Chondrocyte (in vitro differentiated cells): Measurements from ENCODE around the gene PRSS2. TPM values are rescaled to one million over a fixed set of nuclear protein-coding genes. Genes with fewer than 3 reads are reported as not detected.

Experiments used
- DNase-seq: peaks from one replicate; pipeline ENCODE4 v3.0.0; 2021; ENCODE audit warnings: mixed read lengths, low spot score
- H3K27ac Mint-ChIP-seq: one replicate; pipeline ENCODE4 v1.8.0; 2021; ENCODE audit warnings: mild to moderate bottlenecking, moderate library complexity, mixed read lengths; ENCODE audit not compliant: unreplicated experiment
- H3K27me3 Mint-ChIP-seq: 2 replicates; pipeline ENCODE4 v1.8.0; 2021; ENCODE audit warnings: low read depth, mixed read lengths
- H3K36me3 Mint-ChIP-seq: 2 replicates; pipeline ENCODE4 v1.8.0; 2021; ENCODE audit warnings: low read depth, mixed read lengths
- H3K4me1 Mint-ChIP-seq: 2 replicates; pipeline ENCODE4 v1.8.0; 2021; ENCODE audit warnings: low read depth, mild to moderate bottlenecking, mixed read lengths
- H3K4me3 Mint-ChIP-seq: one replicate; pipeline ENCODE4 v1.8.0; 2021; ENCODE audit warnings: mild to moderate bottlenecking, moderate library complexity, mixed read lengths; ENCODE audit not compliant: unreplicated experiment
- H3K9me3 Mint-ChIP-seq: 2 replicates; pipeline ENCODE4 v1.8.0; 2021; ENCODE audit warnings: low read depth, mixed read lengths
- total RNA-seq: library from RNA; stranded (reverse); gene quantifications from 3 replicates; pipeline ENCODE4 v1.2.1, GENCODE V29; 2021
- TF ChIP-seq, protein P1 (sequence below): fragments of 200-600 bp; sonication (generic); IDR thresholded peaks from 2 replicates; pipeline ENCODE4 v1.5.0; 2021; ENCODE audit warnings: antibody characterized with exemption, mild to moderate bottlenecking, moderate library complexity

Gene PRSS2
- total RNA-seq, 1 donor from 2014 or later, result not detected

DNA sequence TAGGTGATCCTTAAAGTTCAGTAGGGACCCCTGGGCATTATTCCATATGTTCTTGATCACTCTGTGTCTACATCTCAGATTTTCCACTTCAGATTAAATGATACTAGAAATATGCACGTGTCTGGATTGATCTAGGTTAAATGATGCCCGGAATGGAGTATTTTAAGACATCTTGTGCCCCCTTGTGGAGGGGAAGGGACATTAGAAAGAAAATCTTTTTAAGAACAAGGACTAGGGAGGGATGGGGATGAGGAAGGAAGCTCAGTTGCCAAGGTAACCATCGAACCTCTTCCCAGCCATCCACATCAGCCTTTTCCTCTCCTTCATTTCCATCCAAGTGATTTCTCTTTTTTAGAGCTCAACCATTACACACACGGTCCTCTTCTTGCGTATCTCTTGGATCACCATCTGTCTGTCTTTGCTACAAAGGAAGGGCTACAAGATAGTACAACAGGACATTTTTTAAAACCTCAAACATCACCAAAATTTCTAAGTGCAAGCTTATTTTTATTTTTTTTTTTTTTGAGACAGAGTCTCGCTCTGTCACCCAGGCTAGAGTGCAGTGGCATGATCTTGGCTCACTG, 40.5 kb downstream of the PRSS2 start:
- no peaks in the 10 kb centered on the region for H3K4me1 Mint-ChIP-seq
- peaks cover 3% of the 10 kb centered on the region for H3K9me3 Mint-ChIP-seq
- no peaks in the 10 kb centered on the region for H3K36me3 Mint-ChIP-seq
- DNase-seq, result no peak
- H3K4me3 Mint-ChIP-seq, result no peak overlapping the region
- H3K27me3 Mint-ChIP-seq, result peaks cover 56% of the 10 kb centered on the region
- TF ChIP-seq, protein P1, sequence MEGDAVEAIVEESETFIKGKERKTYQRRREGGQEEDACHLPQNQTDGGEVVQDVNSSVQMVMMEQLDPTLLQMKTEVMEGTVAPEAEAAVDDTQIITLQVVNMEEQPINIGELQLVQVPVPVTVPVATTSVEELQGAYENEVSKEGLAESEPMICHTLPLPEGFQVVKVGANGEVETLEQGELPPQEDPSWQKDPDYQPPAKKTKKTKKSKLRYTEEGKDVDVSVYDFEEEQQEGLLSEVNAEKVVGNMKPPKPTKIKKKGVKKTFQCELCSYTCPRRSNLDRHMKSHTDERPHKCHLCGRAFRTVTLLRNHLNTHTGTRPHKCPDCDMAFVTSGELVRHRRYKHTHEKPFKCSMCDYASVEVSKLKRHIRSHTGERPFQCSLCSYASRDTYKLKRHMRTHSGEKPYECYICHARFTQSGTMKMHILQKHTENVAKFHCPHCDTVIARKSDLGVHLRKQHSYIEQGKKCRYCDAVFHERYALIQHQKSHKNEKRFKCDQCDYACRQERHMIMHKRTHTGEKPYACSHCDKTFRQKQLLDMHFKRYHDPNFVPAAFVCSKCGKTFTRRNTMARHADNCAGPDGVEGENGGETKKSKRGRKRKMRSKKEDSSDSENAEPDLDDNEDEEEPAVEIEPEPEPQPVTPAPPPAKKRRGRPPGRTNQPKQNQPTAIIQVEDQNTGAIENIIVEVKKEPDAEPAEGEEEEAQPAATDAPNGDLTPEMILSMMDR, result peak; percentile 84
- no peak overlapping the region for H3K27ac Mint-ChIP-seq

DNA sequence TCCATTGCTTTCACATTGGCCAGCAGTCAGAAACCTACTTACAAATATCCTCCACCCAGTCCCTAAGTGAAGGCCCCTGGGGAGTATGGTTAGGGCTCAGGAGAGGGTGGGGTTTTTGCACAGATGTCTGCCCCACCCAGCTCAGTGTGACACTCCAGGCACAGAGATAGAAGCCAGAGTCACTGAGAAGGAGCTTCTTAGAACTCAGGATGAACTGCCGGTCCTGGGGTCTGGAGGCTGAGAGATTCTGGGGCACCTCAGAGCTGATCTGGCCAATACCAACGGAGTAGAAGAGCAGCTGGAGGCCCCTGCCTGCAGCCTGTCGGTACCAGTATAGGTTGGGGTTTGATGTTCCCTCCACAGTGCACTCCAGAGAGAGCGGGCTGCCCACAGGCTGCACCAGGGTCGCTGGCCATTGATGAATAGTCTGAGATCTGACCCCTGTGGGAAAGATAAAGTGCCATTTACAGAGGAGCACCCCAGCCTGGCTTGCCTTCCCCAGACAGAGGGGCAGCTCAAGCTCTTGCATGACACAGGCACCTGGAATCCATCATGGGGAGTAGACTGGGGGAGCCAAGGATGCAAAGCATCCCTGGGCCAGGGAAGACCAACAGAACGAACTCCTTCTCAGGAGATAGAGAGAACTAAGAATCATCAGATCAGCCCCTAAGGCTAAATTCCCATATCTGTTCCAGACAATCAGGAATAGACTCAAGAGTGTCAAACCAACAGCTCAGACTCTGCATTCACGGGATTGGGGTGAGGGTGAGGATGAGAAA, 41.9 kb downstream of the PRSS2 start:
- no peak for DNase-seq
- Mint-ChIP-seq H3K27ac (no peak overlapping the region), H3K4me1 (no peaks in the 10 kb centered on the region), H3K27me3 (peaks cover 57% of the 10 kb centered on the region), H3K4me3 (no peak overlapping the region), H3K9me3 (peaks cover 3% of the 10 kb centered on the region), H3K36me3 (no peaks in the 10 kb centered on the region)
- TF ChIP-seq, protein P1, result no peak

DNA sequence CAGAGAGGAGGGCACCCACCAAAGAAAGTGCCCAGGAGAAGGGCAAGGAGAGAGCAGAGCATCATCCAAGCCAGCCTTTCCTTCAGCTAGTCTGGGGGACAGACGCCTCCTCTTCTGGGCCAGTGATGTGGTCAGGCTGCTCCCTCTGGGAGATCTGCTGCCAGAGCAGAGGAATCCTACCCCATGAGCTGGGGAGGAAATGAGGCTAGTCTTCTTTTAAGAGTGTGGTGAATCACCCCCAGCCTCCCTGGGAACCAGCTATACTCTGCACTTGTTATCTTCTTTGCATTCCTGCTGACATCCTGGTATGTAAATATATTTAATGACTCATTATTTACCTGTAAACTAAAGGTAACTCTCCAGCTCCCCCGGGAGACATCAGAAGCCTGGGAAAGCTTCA, 42.5 kb downstream of the PRSS2 start:
- Mint-ChIP-seq H3K9me3 (no peaks in the 10 kb centered on the region), H3K4me3 (no peak overlapping the region), H3K36me3 (no peaks in the 10 kb centered on the region), H3K4me1 (no peaks in the 10 kb centered on the region), H3K27me3 (peaks cover 57% of the 10 kb centered on the region), H3K27ac (no peak overlapping the region)
- TF ChIP-seq, protein P1, result no peak
- DNase-seq, result no peak

DNA sequence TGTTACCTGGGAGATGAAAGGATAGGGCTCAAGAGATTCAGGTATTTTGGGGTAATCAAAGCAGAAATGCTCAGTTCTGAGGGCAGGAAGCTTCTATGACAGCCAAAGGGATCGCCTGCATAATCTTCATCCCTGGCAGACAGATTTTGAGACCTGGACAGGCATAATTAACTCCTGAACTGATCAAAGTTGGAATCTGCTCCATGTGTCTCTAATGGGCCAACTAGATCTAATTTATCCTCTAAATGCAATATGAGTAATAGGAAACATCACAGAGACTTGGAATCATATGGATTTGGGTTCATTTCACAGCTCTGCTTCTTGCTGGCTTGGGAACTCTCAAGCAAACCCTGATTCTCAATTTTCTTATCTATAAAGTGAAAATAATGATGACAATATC, 42.9 kb downstream of the PRSS2 start:
- Mint-ChIP-seq H3K4me1 (no peaks in the 10 kb centered on the region), H3K9me3 (no peaks in the 10 kb centered on the region), H3K4me3 (no peak overlapping the region), H3K36me3 (no peaks in the 10 kb centered on the region), H3K27me3 (peaks cover 55% of the 10 kb centered on the region), H3K27ac (no peak overlapping the region)
- no peak for DNase-seq
- TF ChIP-seq, protein P1, result no peak

DNA sequence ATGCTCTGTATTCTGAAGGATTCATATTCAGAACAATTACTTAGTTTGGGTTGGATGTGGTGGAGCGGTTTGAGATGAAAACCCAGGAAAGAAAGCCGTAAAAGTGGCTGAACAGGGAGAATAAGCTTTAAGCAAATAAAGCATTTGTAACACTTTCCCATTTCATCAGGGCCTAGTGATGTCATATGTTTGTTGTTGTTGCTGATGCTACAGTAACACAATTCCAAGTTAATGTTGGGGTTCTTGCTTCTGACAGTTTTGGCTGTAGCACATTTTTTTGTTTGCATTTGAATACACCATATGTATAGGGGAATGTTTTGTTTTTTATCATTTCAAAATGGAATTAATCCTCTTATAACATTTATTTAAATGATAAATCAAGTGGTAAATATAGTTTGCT, 43.7 kb downstream of the PRSS2 start:
- no peak for DNase-seq
- Mint-ChIP-seq H3K9me3 (no peaks in the 10 kb centered on the region), H3K36me3 (no peaks in the 10 kb centered on the region), H3K27ac (no peak overlapping the region), H3K4me1 (no peaks in the 10 kb centered on the region), H3K4me3 (no peak overlapping the region), H3K27me3 (peaks cover 55% of the 10 kb centered on the region)
- TF ChIP-seq, protein P1, result no peak
